Colon (tissue), 2 donors: ENCODE measurements around the gene EYA2.

Source experiments
- FAIRE-seq: peaks from 2 replicates; lab custom pipeline; 2012; peaks lifted over from hg19 to GRCh38; lab: Jason Lieb, UNC
- donor health status: control.
- donor health status: control.

The EYA2 gene

DNA sequence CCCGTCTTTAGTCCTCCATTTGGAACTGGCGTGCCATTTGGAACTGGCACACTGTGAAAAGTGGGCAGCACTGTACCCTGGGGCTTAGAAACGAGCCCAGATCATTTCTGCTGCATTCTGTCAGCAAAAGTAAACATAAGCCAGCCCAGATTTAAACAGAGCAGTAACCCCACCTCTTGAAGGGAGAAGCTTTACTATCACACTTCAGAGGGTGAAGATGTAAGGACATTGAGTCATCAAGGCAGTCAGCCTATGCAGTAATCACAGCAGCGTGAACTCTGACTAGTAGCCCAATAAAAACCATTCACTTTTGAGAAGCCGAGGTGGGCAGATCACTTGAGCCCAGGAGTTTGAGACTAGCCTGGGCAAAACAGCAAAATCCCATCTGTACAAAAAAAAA lies 216.9 kb downstream of the EYA2 start:
- no peak for FAIRE-seq

GRCh38 chr20:47113362-47114109 lies 218.9 kb downstream of the EYA2 start:
- no peak for FAIRE-seq

- no peak for FAIRE-seq
Observed at GRCh38 chr20:47115694-47116093, 221.1 kb downstream of the EYA2 start.

DNA sequence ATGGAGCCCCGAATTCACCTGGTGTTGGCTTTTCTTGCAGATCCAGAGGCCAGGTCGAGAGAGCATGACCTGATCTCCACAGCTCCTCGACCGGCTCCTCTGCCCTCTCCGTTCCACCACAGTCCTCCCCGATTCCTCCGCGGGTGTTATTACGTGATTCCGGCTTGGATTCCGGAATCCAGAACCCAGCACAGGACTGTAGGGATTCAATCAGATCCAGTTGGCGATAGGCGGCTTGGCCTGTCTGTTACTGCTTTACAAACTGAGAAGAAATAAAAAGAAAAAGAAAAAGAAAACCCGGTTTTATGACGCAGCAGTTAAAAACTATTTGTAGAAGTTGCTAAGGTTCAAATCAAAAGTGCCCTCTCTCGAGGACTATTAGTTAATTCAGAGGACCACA lies 222.7 kb downstream of the EYA2 start:
- FAIRE-seq, result no peak

GRCh38 chr20:47117773-47118172 lies 223.1 kb downstream of the EYA2 start:
- no peak for FAIRE-seq

DNA sequence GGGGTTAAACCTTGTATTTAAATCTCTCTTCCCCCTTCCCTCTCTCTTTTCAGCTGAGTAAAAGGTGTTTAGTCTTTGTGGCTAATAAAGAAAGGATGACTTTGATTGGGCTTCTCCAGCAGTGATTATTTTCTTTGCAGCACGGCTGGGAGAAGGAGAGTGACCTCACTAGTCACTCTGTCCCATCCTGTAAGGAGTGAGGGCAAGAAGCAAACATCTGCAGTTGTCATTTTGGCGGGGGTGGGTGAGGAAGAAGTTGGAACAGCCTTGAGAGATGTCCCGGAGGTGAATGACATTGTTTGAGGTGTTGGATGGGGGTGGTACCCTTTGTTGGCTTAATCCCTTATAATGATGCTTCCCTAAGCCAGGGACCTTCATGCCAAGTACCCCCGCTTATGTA lies 223.6 kb downstream of the EYA2 start:
- FAIRE-seq, result no peak

GRCh38 chr20:47118641-47119040 lies 224.0 kb downstream of the EYA2 start:
- FAIRE-seq, result no peak

DNA sequence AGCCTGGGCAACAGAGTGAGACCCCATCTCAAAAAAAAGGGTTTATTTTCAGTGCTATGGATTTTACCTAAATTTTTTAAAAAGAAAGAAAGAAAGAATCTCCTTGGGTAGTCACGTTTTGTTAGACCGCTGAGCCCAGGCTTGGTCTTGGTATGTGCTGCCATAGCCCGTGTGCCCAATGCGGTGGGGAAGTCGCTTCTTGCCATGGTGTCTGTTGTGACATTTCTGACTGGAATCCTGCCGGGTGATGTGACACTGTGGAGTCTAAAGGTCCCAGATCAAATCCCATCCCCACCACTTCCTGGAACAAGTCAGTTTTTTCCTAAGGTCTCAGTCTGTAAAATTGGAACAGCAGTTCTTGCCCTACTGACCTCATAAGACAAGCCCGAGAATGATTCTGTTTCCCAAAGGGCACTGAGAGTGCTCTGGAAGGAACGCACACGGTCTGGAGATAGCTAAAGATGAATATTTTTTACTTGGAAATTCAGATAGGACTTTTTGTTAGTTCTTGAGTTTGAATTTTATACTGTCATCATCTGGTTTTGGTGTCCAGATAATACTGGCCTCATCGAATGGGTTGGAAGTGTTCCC lies 225.8 kb downstream of the EYA2 start:
- no peak for FAIRE-seq

DNA sequence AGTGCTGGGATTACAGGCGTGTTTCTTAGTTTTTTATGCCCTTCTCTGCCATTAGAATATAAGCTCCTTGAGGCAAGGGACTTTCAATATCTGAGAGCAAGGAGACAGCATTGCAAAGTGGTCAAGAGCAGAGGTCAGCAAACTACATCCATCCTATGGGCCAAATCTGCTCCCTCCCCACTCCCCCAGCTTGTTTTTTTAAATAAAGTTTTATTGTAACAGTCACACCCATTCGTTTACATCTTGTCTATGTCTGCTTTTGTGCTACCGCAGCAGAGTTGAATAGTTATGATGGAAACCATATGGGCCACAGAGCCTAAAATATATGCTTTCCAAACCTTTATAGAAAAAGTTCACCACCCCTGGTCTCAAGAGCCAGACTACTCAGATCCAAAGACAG lies 227.9 kb downstream of the EYA2 start:
- no peak for FAIRE-seq

DNA sequence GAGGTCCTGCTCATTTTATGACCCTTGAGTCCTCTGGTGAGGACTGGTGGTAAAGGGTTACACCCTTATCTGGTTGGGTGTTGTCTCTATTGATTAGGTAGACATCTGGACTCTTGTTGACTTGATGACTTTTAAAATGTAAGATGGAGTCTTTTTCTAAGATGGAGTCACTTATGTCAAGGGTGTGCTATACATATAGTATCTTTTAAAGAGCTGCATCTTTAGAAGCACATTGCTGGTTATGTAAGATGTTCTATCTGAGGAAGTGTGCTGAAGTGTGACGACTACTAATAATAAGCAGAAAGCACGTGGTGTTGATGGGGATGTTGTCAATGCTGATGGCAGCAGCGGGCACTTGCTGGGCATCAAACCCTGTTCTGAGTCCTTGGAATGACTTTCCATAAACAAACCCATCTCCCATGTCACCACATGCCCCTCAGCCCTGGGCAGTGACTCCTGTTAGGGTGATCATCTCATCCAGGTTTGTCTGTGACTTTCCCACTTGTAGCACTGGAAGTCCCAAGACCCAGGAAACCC lies 229.6 kb downstream of the EYA2 start:
- no peak for FAIRE-seq

GRCh38 chr20:47125508-47125757 lies 230.8 kb downstream of the EYA2 start:
- no peak for FAIRE-seq

DNA sequence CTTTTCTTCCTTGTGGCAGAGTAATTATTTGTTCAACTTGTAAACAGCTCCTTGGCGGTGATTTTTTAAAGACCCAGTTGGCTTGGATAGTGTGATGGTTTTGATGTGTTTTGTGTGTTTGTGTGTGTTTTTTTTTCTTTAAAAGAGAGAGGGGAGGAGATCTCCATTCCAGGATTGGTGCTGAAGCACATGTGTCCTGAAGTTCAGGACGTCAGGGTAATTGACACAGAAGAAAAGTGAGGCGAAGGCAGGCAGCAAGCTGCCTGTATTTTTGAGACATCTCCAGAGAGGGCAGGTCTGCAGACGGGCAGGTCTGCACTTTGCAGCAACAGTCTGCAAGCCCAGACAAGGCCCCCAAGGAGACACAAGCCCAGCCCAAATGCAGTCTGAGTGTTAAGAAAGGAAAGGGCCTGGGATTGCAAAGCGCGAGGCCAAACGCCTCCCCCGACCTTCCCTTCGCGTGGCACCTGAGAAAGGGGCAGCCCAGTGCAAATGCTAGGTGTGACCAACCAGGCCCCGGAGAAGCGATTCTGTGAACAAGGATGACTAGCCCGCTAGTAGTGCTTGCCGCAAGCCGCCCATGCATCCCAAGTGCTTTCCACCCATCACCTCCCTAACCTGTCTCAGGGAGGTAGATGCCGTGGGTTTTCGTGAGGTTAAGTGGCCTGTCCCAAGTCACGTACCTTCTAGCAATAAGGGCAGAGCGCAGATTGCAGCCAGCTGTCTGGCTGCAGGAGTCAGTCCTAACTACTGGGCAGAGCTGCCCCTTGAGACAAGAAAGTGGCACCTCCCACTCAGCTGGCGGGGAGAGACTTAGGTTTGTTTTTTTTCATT lies 231.3 kb downstream of the EYA2 start:
- no peak for FAIRE-seq

DNA sequence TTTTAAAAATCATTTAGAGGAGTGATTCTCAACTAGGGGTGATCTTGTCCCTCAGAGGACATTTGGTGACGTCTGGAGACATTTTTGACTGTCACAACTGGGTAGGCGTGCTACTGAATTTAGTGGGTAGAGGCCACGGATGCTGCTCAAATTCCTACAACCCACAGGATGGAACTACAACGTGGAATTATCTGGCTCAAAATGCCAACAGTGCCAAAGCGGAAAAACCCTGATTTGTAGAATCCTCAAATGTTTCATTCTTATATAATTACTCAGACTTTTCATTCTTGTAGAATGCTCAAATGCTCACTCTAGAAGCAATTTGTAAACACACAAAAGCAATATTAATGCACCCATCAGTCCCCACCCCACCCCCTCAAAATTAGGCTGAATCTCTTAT lies 232.1 kb downstream of the EYA2 start:
- no peak for FAIRE-seq

GRCh38 chr20:47127546-47127945 lies 232.9 kb downstream of the EYA2 start:
- FAIRE-seq, result no peak

GRCh38 chr20:47127999-47128398 lies 233.4 kb downstream of the EYA2 start:
- FAIRE-seq, result no peak

- no peak for FAIRE-seq
Observed at GRCh38 chr20:47129306-47129705, 234.7 kb downstream of the EYA2 start.

GRCh38 chr20:47133809-47134456 lies 239.3 kb downstream of the EYA2 start:
- FAIRE-seq, result no peak

GRCh38 chr20:47136782-47137181 lies 242.1 kb downstream of the EYA2 start:
- FAIRE-seq, result no peak

DNA sequence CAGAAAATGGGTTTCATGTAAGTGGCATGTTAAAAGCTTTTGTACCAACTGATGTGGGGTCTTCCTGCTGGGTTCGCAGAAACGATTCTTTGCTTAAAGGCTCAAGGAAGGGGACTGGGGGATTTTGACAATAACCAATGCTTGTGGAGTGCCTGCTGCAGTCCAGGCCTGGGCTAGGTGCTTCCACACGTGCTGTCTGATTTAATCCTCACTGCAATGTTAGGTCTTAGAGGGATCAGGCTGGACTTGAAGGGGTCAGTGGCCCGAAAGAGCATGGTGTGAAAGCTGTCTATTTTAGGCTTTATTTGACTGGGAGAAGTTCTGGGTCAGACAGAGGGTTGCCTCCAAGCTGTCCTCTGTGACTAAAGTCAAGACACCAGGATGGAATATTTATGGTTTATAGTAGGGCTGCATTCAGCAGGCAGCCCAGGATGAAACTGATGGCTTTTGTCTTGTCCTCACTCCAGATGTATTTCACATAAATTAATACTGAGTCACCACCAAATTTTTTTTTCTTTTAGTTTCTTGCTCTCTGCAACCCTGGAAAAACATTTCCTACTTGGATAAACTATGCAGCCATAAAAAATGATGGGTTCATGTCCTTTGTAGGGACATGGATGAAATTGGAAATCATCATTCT lies 242.7 kb downstream of the EYA2 start:
- FAIRE-seq, result no peak

DNA sequence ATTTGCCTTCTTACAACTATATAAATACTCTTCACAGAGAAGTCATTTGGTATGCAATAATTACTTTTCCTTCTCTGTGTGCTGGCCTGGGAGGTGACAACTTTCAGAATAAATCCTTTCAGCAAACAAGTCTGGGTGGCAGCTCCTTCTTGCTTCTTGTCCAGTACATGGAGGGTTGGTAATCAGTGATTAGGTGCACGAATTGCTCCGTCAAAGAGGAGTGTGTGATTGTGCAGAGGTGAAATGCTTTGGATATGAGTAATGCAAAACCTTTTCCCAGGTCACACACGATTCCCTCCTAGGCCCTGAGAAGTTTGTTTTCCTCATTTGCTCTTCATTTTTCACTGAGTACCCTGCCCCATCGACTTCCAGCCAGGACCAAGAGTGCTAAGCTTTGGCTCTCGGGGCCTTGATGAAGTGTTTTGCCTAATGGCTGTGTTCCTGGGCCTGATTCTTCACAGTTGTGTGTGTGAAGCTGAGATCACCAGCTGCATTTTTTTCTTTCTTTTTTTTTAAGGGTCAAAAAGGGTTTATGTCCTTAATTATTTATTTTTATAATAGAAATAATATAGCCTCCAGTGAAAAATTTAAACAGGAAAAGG lies 245.4 kb downstream of the EYA2 start:
- FAIRE-seq, result no peak

DNA sequence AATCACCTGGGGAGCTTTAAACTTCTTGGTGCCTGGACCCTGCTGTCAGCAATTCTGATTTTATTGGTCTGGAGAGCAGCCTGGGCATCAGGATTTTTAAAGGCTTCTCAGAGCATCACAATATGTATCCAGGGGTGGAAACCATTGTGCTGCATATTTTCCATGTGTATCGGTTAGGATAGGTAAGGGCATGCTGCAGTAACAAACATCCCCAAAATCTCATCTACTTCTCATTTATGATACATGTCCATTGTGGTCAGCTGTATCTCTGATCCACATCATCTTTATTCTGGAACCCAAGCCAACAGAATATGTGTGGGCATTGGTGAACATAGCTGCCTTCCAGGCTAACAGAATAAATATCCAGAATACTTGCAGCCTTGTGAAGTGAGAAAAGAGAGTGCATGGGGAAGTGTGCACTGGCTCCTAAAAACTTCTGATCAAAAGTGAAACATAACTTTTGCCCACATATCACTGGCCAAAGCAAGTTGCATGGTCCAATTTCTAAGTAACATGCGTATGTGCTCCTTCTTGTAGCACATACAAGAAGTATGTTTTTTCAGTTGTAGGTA lies 246.8 kb downstream of the EYA2 start:
- no peak for FAIRE-seq
